Smooth muscle cell (in vitro differentiated cells): ENCODE data around the gene GEMIN5. TPM values are rescaled to one million over a fixed set of nuclear protein-coding genes. Genes with fewer than 3 reads are reported as not detected.
A peak's percentile ranks its signal among the peaks of the same experiment; 100 is the strongest.

Experiments used
- DNase-seq: peaks from one replicate; lab custom pipeline; 2025; ENCODE audit not compliant: unreplicated experiment; lab: John Stamatoyannopoulos, UW
- H2AFZ ChIP-seq: fragments of 200-600 bp; sonication (generic); 2 replicates; pipeline ENCODE4 v1.6.0; 2016; ENCODE audit warnings: antibody characterized with exemption, low read depth, mild to moderate bottlenecking
- H3F3A ChIP-seq: fragments of 200-600 bp; sonication (generic); 2 replicates; pipeline ENCODE4 v1.6.0; 2017; ENCODE audit warnings: antibody characterized with exemption, low read depth
- H3K27ac ChIP-seq: fragments of 200-600 bp; sonication (generic); 2 replicates; pipeline ENCODE4 v1.5.1; 2016; ENCODE audit warnings: low read depth, mild to moderate bottlenecking
- H3K27me3 ChIP-seq: fragments of 200-600 bp; sonication (generic); 2 replicates; pipeline ENCODE4 v1.6.1; 2016; ENCODE audit warnings: low read depth, mild to moderate bottlenecking
- H3K36me3 ChIP-seq: fragments of 200-600 bp; sonication (generic); 2 replicates; pipeline ENCODE4 v1.5.1; 2016; ENCODE audit warnings: low read depth
- H3K4me1 ChIP-seq: fragments of 200-600 bp; sonication (generic); 2 replicates; pipeline ENCODE4 v1.5.1; 2016; ENCODE audit warnings: low read depth
- H3K4me2 ChIP-seq: fragments of 200-600 bp; sonication (generic); 2 replicates; pipeline ENCODE4 v1.6.0; 2016; ENCODE audit warnings: mild to moderate bottlenecking
- H3K4me3 ChIP-seq: fragments of 200-600 bp; sonication (generic); 2 replicates; pipeline ENCODE4 v1.5.1; 2016; ENCODE audit warnings: mild to moderate bottlenecking
- H3K79me2 ChIP-seq: fragments of 200-600 bp; sonication (generic); 2 replicates; pipeline ENCODE4 v1.6.0; 2016; ENCODE audit warnings: low read depth, mild to moderate bottlenecking
- H3K9ac ChIP-seq: fragments of 200-600 bp; sonication (generic); 2 replicates; pipeline ENCODE4 v1.6.0; 2016; ENCODE audit warnings: low read depth
- H3K9me3 ChIP-seq: fragments of 200-600 bp; sonication (generic); replicated peaks from 2 replicates; pipeline ENCODE4 v1.5.1; 2016; ENCODE audit warnings: low read depth
- H4K20me1 ChIP-seq: fragments of 200-600 bp; sonication (generic); 2 replicates; pipeline ENCODE4 v1.6.0; 2016; ENCODE audit warnings: low read depth
- WGBS: methylation state at CpG from one replicate; pipeline ENCODE4 v1.1.7; 2016; ENCODE audit warnings: low lambda C conversion rate; 5-methylcytosine and 5-hydroxymethylcytosine counted together
- polyA plus RNA-seq: library from polyadenylated mRNA; unstranded; fragments of >200 nt; fragmentation: Nextera tagmentation; extraction: Ambion mirVana; gene quantifications from 2 replicates; pipeline ENCODE4 v1.2.1, GENCODE V29; 2016
- total RNA-seq: library from RNA; depleted of rRNA; stranded (reverse); fragments of >200 nt; gene quantifications from 2 replicates; pipeline ENCODE4 v1.2.3, GENCODE V29; 2014
- TF ChIP-seq, protein P1 (sequence below): fragments of 200-600 bp; sonication (generic); IDR thresholded peaks from 2 replicates; pipeline ENCODE4 v1.5.1; 2017; ENCODE audit warnings: borderline replicate concordance, mild to moderate bottlenecking, antibody characterized with exemption; ENCODE audit not compliant: insufficient read depth, poor library complexity, severe bottlenecking

GEMIN5 gene
- total and polyA plus RNA-seq, 2 experiments from 2014 or later, result 5.3 to 11.1 TPM

DNA sequence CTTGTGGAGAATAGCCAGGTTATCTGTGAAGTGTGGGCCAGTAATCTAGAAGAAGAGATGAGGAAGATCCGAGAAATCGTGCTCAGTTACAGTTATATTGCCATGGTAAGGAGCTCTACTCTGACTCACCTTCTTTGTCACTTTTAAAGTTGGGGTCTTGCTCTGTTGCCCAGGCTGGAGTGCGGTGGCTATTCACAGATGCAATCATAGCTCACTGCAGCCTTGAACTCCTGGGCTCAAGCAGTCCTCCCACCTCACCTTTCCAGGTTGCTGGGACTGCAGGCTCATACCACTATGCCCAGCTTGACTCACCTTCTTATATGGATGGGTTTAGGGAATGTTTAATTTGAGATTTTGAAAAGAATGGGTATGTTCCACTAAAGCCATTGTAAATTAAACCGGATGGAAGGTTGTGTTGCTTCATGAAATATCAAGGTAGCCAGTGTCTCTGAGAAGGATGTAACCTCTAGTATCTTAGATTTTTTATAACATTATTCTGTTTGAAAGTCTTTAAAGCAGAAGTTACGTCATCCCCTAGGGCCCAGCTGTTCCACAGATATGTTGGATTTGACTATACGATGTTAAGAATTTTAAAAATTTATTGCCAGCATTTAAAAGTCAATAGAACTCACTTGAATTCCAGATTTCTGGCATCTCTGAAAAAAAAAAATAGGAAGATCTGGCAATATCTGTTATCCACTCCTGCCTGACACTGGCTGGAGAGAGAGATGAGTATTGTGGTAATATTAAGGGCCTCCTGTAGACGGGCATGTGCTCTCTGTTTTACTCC lies 74.5 kb downstream of the GEMIN5 start:
- Histone ChIP-seq H4K20me1 (peaks cover 88% of the 10 kb centered on the region), H3F3A (peaks cover 6% of the 10 kb centered on the region), H3K27me3 (no peaks in the 10 kb centered on the region), H3K9me3 (no peaks in the 10 kb centered on the region), H3K4me1 (peaks cover 11% of the 10 kb centered on the region), H3K27ac (peak overlapping the region; percentile 8), H3K36me3 (no peaks in the 10 kb centered on the region), H3K9ac (no peak overlapping the region), H3K4me3 (no peak overlapping the region), H3K4me2 (no peak overlapping the region), H3K79me2 (peaks cover 89% of the 10 kb centered on the region), H2AFZ (no peak overlapping the region)
- 94% methylated on average over 7 of the region's 7 CpGs for WGBS
- no peak for DNase-seq
- TF ChIP-seq, protein P1, sequence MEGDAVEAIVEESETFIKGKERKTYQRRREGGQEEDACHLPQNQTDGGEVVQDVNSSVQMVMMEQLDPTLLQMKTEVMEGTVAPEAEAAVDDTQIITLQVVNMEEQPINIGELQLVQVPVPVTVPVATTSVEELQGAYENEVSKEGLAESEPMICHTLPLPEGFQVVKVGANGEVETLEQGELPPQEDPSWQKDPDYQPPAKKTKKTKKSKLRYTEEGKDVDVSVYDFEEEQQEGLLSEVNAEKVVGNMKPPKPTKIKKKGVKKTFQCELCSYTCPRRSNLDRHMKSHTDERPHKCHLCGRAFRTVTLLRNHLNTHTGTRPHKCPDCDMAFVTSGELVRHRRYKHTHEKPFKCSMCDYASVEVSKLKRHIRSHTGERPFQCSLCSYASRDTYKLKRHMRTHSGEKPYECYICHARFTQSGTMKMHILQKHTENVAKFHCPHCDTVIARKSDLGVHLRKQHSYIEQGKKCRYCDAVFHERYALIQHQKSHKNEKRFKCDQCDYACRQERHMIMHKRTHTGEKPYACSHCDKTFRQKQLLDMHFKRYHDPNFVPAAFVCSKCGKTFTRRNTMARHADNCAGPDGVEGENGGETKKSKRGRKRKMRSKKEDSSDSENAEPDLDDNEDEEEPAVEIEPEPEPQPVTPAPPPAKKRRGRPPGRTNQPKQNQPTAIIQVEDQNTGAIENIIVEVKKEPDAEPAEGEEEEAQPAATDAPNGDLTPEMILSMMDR, result no peak

DNA sequence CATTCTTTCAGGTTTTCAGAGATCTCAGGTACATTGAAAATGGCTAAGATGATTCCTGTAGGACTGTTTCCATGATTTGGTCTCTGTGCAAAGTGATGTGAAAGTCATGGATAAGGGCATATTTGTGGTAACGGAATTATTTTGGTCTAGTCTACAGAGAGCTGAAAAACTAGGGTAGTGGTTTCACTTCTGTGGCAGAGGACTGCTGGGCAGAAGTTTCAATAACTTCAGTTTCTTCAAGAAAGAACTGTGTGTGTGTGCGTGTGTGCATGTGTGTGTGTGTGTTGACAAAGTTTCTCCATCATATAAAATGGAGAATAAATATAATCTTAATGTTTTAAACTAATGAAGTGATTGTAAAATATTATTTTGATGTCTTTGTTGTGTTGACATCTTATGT lies 75.2 kb downstream of the GEMIN5 start:
- no peaks in the 10 kb centered on the region for H3K36me3 ChIP-seq
- peak overlapping the region; percentile 8 for H3K27ac ChIP-seq
- H3K4me3 ChIP-seq, result no peak overlapping the region
- no peaks in the 10 kb centered on the region for H3K9me3 ChIP-seq
- H3F3A ChIP-seq, result peaks cover 6% of the 10 kb centered on the region
- H2AFZ ChIP-seq, result no peak overlapping the region
- H3K4me1 ChIP-seq, result peaks cover 11% of the 10 kb centered on the region
- H3K79me2 ChIP-seq, result peaks cover 90% of the 10 kb centered on the region
- WGBS, result 87% methylated on average over 2 of the region's 2 CpGs
- TF ChIP-seq, protein P1, result no peak
- no peak overlapping the region for H3K4me2 ChIP-seq
- DNase-seq, result no peak
- H3K9ac ChIP-seq, result no peak overlapping the region
- peaks cover 82% of the 10 kb centered on the region for H4K20me1 ChIP-seq
- H3K27me3 ChIP-seq, result no peaks in the 10 kb centered on the region

DNA sequence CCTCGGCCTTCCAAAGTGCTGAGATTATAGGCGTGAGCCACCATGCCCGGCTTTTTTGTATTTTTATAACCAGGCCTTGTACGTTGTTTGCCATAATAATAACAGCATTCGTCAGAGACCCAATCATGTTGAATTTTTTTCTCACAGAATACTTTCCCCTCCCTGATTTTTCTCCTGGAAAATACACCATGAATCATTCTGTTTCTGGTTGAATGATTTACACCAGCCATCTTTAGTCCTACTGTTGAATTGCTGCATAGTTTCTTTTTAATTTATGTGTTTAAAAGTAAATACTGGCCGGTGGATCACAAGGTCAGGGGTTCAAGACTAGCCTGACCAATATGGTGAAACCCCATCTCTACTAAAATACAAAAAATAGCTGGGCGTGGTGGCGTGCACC lies 76.1 kb downstream of the GEMIN5 start:
- TF ChIP-seq, protein P1, result no peak
- H3K4me2 ChIP-seq, result no peak overlapping the region
- no peaks in the 10 kb centered on the region for H3K9me3 ChIP-seq
- WGBS, result 96% methylated on average over 8 of the region's 8 CpGs
- no peaks in the 10 kb centered on the region for H3K36me3 ChIP-seq
- H2AFZ ChIP-seq, result no peak overlapping the region
- H3K4me1 ChIP-seq, result peaks cover 13% of the 10 kb centered on the region
- DNase-seq, result no peak
- peak overlapping the region; percentile 8 for H3K27ac ChIP-seq
- H3K9ac ChIP-seq, result no peak overlapping the region
- H3K27me3 ChIP-seq, result no peaks in the 10 kb centered on the region
- H3F3A ChIP-seq, result peaks cover 9% of the 10 kb centered on the region
- peaks cover 83% of the 10 kb centered on the region for H3K79me2 ChIP-seq
- H3K4me3 ChIP-seq, result no peak overlapping the region
- peaks cover 74% of the 10 kb centered on the region for H4K20me1 ChIP-seq

DNA sequence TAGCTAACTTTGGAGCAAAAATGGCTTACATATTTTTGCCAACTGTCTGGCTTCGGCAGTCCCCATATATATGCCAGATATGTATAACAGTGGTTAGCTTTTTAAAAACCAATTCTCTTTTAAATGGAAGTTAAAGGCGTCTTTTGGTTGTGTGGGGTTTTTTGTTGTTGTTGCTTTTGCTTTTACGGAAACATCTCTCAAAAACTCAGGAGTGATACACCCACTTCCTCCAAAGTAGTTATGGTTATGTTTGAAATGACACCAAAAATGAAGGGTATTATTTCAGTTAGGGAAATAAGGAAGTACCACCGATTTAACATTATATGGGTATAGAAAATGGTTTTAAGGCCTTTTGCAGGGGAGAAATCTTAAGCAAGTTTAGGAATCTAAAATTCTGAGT lies 77.2 kb downstream of the GEMIN5 start:
- H3K79me2 ChIP-seq, result peaks cover 73% of the 10 kb centered on the region
- peaks cover 62% of the 10 kb centered on the region for H4K20me1 ChIP-seq
- no peaks in the 10 kb centered on the region for H3K9me3 ChIP-seq
- H3K4me3 ChIP-seq, result peak overlapping the region; percentile 88
- 82% methylated on average over 4 of the region's 4 CpGs for WGBS
- H3K4me2 ChIP-seq, result peak overlapping the region; percentile 97
- H3K4me1 ChIP-seq, result peaks cover 18% of the 10 kb centered on the region
- H3K27ac ChIP-seq, result peak overlapping the region; percentile 99
- no peak overlapping the region for H2AFZ ChIP-seq
- TF ChIP-seq, protein P1, result no peak
- no peak for DNase-seq
- no peak overlapping the region for H3K9ac ChIP-seq
- no peaks in the 10 kb centered on the region for H3K27me3 ChIP-seq
- H3K36me3 ChIP-seq, result no peaks in the 10 kb centered on the region
- peaks cover 13% of the 10 kb centered on the region for H3F3A ChIP-seq
